HG03039 (cell line): ENCODE data around the gene SNAI3.
A peak's percentile ranks its signal among the peaks of the same experiment; 100 is the strongest.

Source experiments
- ATAC-seq: cut with Tn5 transposase; IDR thresholded peaks from one replicate; pipeline ENCODE4 v1.9.1; 2021; ENCODE audit warnings: mild to moderate bottlenecking, moderate library complexity; ENCODE audit not compliant: unreplicated experiment

Gene SNAI3

GRCh38 chr16:88706229-88706964 is 20.1 kb upstream of the SNAI3 start, which contains the start of the genes CTU2 and RNF166:
Gene CTU2 (plus strand): TSS chr16:88706503. CDS start chr16:88706531, 28 bp downstream.
Gene RNF166 (minus strand): TSS chr16:88706408. CDS start chr16:88706325, 83 bp downstream.
- peak; percentile 63 for ATAC-seq

GRCh38 chr16:88705801-88706228 is 19.5 kb upstream of the SNAI3 start:
- peak; percentile 8 for ATAC-seq

- ATAC-seq, result no peak
These were observed 18.9 kb upstream of the SNAI3 start for GRCh38 chr16:88705076-88705684.

GRCh38 chr16:88703486-88704309 is 17.4 kb upstream of the SNAI3 start:
- no peak for ATAC-seq

GRCh38 chr16:88702371-88703210 is 16.3 kb upstream of the SNAI3 start:
- no peak for ATAC-seq

DNA sequence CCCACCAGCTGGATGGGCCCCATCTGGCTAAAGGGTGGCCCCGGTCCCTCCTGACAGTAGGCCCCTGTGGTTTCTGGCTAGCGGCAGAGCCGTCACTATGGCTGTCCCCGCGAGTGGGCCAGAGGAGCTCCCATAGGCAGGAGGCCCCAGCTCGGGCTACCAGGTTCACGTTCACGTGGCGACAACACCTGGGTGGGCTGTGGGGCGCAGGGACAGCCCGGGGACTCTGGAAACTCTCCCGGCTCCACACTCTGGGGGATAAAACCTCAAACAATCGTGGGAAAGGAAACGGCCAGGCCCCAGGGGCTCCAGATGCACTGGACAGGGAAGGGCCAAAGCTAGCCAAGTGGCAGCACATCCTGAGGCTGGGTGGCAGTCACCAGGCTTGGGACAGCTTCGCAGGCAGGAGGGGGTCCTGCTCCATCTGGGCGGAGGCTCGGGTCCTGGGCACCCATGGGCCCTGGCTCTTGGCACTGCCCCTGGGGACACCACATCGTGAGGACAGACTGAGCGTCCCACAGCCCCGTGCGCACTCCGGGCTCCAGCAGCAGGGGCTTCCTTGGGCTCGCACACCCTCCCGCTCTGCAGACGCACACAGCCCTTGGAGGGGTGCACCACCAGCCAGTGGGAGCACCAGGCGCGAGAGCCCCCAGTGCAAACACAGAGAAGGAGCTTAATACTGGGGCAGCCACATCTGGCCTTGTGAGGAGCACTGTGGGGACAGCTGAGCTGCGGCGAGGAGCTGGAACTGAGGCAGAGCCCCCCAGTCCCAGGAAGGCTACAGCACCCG is 15.5 kb upstream of the SNAI3 start:
- no peak for ATAC-seq

- ATAC-seq, result peak; percentile 55
These were observed 14.6 kb upstream of the SNAI3 start for GRCh38 chr16:88700636-88701482.

DNA sequence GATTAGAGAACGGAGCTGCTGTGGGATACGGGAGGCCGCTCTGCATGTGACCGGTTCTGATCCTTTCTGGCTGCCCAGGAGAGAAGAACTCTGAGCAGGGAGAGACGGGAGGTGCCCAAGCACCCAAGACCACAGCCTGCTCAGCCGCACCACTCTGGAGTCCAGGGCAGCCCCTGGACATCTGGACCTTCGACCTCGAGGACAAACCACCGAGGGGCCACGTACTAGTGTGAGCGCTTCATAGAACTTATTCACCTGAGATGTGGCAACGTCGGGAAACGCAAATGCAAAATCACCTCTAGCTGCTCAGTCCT is 14.0 kb upstream of the SNAI3 start:
- ATAC-seq, result no peak

- no peak for ATAC-seq
These were observed 12.9 kb upstream of the SNAI3 start for GRCh38 chr16:88699180-88699579.

- no peak for ATAC-seq
These were observed 12.3 kb upstream of the SNAI3 start for GRCh38 chr16:88698646-88699045.

DNA sequence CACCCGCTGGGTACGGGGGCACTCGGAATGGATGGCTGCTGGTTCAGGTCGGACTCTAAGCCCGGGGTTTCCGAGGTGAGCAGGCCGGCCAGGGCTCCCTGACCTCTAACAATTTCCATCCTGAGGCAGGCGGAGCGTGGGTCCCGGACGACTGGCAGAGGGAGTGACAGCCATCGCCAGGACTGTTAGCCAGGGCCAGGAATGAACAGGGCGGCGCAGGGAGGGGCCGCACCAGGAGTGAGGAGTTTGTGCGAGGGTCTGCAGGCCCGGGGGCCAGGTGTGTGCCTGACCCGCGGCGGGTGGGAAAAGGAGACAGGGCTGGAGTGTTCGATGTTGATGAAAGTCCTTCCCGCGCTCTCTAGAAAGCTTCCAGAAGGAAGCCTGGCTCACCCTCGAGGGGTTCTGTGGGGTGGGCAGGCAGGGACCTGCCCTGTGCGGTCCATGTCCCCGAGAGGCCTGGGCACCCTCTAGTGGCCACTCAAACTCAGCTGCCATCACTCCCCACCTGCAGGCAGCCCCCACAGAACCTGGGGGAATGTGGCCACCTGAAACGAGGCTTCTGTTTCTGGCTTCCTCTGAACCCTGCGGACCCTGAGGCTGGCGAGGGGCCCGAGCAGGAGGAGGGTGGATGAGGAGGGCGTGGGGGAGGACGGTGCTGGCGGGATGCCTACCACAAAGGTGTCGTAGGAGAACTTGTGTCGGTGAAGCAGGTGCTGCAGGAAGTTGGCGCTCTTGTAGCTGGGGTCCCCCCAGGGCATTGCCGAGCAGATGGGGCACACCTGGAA is 11.7 kb upstream of the SNAI3 start:
- ATAC-seq, result no peak

DNA sequence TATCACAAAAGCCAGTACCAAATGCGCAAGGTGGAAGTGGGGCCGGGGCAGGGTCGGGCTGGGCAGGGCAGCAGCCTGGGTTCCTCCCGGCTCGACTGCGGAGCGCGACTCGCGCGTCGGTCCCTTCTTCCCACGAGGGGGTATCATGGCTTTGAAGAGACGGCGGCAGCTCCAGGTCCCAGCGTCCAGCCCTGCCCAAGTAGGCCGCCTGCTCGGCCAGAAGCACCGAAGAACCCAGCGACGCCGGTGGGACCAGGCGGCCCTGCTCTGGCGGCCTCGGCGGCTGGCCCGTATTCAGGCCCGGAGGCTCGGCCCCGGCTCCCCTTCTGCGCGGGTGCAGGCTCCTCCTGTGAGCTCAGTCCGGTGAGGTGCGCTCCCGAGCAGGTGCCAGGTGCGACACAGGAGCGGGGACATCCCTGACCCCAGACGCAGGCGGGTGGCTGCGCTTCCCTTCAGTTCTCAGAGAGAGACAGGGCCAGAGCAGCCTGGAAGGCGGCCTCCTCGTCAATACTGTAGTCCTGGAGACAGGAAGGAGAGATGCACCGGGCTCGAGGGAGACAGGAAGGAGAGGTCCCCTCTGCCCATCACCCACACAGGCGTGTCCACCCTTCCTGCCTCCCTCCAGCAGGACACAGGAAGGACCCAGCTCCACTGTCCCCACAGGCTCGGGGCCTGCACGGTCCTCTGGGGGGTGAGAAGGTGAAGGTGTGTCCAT is 11.0 kb upstream of the SNAI3 start:
- no peak for ATAC-seq

DNA sequence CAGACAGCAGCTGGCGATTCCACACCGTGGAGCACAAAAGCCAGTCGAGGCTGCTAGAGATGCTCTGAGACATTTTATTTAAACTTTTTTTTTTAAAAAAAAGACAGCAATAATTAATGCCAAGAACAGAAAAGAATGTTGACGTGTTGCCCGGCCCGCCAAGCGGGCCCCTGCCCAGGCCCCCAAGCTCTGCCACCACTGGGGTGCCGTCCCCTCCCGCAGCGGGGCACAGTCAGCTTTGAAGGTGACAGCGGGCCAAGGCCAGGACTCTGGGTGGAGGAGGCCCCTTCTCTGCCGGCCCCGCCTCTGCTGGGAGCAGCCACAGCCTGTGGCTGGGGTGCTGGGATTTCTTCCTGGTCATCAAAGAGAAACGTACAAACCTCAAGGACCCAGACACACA is 10.1 kb upstream of the SNAI3 start:
- no peak for ATAC-seq

GRCh38 chr16:88695753-88696152 is 9.4 kb upstream of the SNAI3 start:
- no peak for ATAC-seq

DNA sequence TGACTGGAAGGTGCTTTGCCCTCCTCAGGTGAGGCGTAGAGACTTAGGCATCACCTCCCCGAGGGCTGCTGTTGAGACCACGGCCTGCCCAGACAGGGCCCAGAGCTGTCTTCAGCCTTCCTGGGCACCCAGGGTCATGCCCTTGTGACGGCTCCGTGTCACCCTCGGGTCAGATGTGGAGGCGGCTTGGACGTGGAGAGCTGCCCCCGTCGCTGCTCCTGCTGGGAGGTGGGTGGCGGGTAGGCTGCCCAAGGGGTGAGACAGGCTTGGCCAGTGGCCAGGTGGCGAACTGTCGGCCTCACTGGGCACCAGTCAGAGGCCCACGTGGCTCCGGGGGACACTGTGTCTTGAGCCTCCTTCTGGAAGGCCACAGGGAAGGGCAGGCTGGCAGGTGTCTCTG is 8.9 kb upstream of the SNAI3 start:
- no peak for ATAC-seq

DNA sequence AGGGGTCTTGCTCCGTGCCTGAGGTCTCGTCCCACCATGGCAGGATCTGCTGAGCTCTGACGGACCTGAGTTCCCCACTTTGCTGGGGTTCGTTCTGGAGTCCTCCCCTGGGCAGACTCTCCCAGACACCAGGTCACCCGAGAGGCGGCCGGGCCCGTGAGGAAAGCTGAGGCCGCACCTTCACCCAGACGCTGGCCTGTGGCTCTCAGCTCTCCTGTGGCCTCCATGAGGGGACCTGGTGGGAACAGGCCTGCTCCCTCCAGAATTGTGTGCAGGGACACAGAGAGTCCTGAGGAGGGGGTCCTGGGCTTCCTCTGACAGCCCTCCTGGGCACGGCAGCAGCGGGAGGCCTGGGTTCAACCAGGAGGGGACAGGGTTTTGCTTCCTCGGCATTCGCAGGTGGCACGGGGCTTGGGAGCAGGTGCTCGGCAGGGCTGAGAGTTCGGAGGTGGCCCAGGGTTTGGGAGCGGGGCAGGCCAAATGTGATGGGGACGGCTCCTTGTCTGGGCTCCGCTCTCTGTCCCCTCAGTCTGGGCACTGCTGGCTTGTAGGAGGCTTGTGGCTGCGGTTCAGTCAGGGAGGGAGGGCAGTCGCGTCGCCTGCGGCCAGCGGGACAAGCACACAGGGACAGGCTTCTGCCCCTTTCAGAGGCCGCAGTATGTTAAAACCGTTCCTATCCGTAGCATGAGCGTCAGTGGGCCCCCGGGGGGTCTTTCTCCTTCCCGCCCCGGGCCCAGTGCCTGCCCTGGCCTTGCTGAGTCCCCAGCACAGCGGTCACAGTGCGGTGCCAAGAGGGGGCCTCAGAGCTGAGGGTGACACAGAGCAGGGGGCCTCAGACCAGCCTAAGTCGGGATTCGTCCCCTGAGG is 8.1 kb upstream of the SNAI3 start:
- no peak for ATAC-seq
